Neutrophil (primary cell): ENCODE measurements around the gene PLEKHH1.

Experiments used
- H3K27ac ChIP-seq: fragments of 200-600 bp; sonication (generic); 2 replicates; pipeline ENCODE4 v1.5.1; 2016; ENCODE audit warnings: mild to moderate bottlenecking, moderate library complexity
- H3K27me3 ChIP-seq: fragments of 200-600 bp; sonication (generic); 2 replicates; pipeline ENCODE4 v1.6.0; 2016; ENCODE audit warnings: mild to moderate bottlenecking
- H3K36me3 ChIP-seq: fragments of 200-600 bp; sonication (generic); 2 replicates; pipeline ENCODE4 v1.5.1; 2017
- H3K4me1 ChIP-seq, 2 experiments: fragments of 200-600 bp in 1 of 2; sonication (generic) in 1 of 2; 1 replicate in 1 of 2; 2 replicates in 1 of 2; pipeline versions ENCODE4 v1.5.1 to v1.6.1; 2013 to 2016; ENCODE audit warnings: low read depth in 1 of 2, low read length in 1 of 2, mild to moderate bottlenecking in 1 of 2, moderate library complexity in 1 of 2; ENCODE audit not compliant: control insufficient read depth in 1 of 2, insufficient read depth in 1 of 2
- H3K4me3 ChIP-seq, 2 experiments: fragments of 200-600 bp in 1 of 2; sonication (generic) in 1 of 2; 1 replicate in 1 of 2; 2 replicates in 1 of 2; pipeline ENCODE4 v1.5.1; 2013 to 2016; ENCODE audit warnings: low read depth in 1 of 2, low read length in 1 of 2, mild to moderate bottlenecking in 1 of 2, moderate library complexity in 1 of 2
- H3K9me3 ChIP-seq: fragments of 200-600 bp; sonication (generic); 2 replicates; pipeline ENCODE4 v1.5.1; 2016
- TF ChIP-seq, protein P1 (sequence below): fragments of 200-600 bp; sonication (generic); IDR thresholded peaks from 2 replicates; pipeline ENCODE4 v1.5.1; 2016; ENCODE audit warnings: antibody characterized with exemption

The PLEKHH1 gene

DNA sequence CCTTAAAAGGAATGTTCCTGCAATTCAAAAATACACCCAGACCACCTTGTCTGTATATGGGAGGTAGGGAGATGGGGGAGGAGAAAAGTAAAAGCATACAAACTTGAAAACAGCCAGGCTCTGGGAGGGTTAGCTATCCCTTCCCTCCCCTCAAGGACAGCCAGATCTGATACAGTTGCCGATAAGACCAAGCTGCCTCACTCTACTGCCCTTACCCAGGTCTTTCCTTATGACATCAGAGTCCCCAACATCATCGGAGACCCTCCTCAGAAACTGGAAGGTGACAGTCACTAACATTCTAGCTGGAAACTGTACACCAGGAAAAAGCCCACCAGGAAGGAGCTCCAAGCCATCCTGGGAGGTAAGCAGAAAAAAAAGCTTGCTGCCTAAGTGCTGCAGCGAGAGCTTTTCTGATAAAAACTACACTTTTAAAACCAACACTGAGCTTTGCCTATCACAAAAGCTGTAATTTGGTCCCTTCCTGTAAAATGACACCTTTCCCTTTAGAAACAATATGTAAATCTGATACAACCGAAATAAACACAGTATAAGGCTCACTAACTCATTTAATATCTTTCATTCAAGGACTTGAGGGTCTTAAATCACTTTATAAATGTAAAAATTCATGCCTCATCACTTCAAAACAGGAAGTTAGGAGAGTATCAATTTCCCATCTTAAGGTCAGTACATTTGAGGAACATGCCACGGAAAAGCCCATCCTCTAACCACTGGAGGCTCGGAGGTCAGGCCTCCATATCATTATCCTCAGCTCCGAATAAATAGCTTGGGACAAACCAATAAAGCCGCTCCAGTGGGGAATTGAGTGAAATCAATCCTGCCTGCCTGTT lies 20.4 kb upstream of the PLEKHH1 start:
- H3K27ac ChIP-seq = no peak overlapping the region
- TF ChIP-seq, protein P1, sequence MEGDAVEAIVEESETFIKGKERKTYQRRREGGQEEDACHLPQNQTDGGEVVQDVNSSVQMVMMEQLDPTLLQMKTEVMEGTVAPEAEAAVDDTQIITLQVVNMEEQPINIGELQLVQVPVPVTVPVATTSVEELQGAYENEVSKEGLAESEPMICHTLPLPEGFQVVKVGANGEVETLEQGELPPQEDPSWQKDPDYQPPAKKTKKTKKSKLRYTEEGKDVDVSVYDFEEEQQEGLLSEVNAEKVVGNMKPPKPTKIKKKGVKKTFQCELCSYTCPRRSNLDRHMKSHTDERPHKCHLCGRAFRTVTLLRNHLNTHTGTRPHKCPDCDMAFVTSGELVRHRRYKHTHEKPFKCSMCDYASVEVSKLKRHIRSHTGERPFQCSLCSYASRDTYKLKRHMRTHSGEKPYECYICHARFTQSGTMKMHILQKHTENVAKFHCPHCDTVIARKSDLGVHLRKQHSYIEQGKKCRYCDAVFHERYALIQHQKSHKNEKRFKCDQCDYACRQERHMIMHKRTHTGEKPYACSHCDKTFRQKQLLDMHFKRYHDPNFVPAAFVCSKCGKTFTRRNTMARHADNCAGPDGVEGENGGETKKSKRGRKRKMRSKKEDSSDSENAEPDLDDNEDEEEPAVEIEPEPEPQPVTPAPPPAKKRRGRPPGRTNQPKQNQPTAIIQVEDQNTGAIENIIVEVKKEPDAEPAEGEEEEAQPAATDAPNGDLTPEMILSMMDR = no peak
- H3K36me3 ChIP-seq = no peaks in the 10 kb centered on the region
- peaks cover 68% of the 10 kb centered on the region for H3K27me3 ChIP-seq
- H3K4me3 ChIP-seq = no peak overlapping the region
- peaks cover 10 to 15% of the 10 kb centered on the region in 2 experiments for H3K4me1 ChIP-seq
- no peaks in the 10 kb centered on the region for H3K9me3 ChIP-seq

DNA sequence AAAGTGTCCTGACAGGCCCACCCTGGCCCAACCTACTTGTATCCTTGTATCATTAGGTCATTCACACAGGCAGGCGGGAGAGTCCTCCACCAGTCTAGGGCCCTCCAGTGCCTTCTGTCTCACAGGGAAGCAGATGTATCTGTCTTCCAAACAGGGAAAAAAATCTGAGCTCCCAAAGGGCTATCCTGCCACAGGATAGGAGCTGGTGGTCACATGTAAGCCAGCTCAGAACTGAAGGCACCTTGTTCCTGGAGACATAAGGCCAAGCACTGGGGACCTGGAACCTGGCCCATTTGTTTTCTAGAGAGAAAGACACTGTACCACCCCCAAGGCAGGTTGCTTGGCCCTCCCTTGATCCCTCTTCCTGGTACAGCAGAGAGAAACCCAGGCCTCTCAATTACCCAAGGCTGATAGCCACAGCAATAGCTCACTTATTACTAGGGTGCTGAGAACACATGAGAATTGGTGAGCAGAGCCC lies 19.4 kb upstream of the PLEKHH1 start:
- Histone ChIP-seq H3K27me3 (peaks cover 78% of the 10 kb centered on the region), H3K36me3 (no peaks in the 10 kb centered on the region), H3K4me1 (peaks cover 10% of the 10 kb centered on the region in 2 experiments), H3K4me3 (no peak overlapping the region), H3K27ac (no peak overlapping the region), H3K9me3 (no peaks in the 10 kb centered on the region)
- TF ChIP-seq, protein P1 = no peak

DNA sequence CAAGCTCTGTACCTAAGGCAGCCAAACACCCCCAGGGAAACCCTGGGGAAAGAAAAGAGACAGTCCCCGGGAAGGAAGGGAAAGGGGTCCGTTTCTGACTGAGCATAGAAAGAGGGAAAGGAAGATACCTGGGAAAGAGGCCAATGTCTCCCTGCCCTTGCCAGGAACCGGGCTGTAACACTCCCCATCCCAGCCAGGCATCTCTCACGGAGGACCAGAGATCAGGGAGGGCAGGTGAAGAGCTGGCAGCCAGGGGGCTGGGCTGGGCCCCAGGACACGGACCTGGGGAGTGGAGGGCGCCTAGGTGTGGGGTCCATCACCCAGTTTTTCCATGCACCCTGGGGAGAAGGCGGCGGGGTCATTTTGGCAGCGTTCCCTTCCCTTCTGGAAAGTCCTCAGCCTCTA lies 18.9 kb upstream of the PLEKHH1 start:
- H3K4me3 ChIP-seq = peak overlapping the region; percentile 53 to 78
- TF ChIP-seq, protein P1 = no peak
- H3K4me1 ChIP-seq = peaks cover 10% of the 10 kb centered on the region in 2 experiments
- no peak overlapping the region for H3K27ac ChIP-seq
- no peaks in the 10 kb centered on the region for H3K9me3 ChIP-seq
- H3K36me3 ChIP-seq = no peaks in the 10 kb centered on the region
- H3K27me3 ChIP-seq = peaks cover 83% of the 10 kb centered on the region

DNA sequence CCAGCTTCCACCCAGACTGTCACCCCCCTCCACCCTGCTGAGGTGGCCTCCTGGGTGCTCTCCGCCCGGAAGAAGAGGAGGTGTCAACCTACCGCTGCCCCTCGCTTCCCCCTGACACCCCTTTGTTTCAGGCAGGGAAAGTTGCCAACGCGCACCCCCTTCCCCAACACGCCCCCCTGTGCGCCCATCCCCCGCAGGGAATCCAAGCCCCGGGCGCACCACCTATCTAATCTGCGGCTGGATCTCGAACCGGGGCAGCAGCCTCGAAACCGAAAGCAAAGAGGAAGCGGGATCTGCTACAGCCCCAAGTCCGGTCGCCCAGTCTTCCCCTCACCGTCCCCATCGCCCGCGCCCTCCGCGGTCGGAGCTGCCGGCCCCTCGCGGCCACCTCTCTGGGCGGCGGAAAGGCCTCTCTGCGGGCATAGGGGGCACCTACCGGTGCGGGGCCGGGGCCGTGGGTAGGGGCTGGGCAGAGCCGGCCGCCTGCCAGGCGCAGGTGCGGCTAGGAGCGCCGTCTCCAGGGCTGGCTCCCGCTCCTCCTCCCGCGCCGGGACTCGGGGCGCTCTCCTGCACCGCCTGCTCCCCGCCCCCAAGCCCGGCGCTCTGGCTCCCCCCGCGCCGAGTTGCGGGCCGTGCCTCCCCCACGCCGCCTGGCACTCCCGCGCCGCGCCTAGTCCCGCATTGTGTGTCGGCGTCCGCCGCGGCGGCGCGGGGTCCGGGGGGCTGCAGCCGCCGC lies 18.3 kb upstream of the PLEKHH1 start:
- no peaks in the 10 kb centered on the region for H3K36me3 ChIP-seq
- H3K27ac ChIP-seq = peak overlapping the region; percentile 60

DNA sequence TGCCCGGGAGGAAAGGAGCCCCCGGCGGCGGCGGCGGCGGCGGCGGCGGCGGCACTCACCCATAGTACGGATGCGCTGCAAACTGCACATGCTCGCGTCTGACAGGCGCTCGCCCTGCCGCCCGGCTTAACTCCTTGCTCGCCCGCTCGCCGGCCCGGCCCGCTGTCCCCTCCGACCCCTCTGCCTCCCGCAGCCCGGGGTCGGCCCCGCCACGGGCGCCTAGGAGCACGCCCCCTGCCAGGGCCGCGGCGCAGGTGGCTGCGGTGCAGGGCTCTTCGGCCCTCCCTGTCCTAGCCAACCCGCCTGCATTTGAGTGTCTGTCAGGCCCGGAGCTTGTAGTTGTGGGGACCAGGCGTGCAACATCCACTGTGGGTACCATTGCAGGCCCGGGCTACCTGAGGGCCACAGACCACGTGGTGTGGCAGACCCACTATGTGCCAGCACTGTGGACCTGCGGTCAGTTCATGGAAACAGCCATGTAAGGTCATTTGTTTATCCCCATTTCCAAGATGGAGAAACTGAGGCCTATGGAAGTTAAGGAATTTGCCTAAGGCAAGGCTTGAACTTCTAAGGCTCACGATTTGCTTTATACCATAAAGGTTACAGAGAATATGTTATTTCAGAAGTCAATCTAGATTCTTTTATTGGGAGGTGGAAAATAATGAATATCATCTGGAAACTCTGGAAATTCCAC lies 17.6 kb upstream of the PLEKHH1 start:
- H3K27ac ChIP-seq = no peak overlapping the region

More for the DNA sequence above, 18.3 kb upstream of the PLEKHH1 start:
- peak overlapping the region; percentile 53 to 78 for H3K4me3 ChIP-seq
- H3K27me3 ChIP-seq = peaks cover 88% of the 10 kb centered on the region
- TF ChIP-seq, protein P1 = no peak
- H3K9me3 ChIP-seq = no peaks in the 10 kb centered on the region
- peaks cover 10% of the 10 kb centered on the region in 2 experiments for H3K4me1 ChIP-seq

More for the DNA sequence above, 17.6 kb upstream of the PLEKHH1 start:
- Histone ChIP-seq H3K9me3 (no peaks in the 10 kb centered on the region), H3K4me1 (peaks cover 10% of the 10 kb centered on the region in 2 experiments), H3K4me3 (peak overlapping the region; percentile 53 to 78), H3K27me3 (peaks cover 95% of the 10 kb centered on the region), H3K36me3 (no peaks in the 10 kb centered on the region)
- TF ChIP-seq, protein P1 = no peak
